HG02798 (cell line): ENCODE measurements around the gene BBLN.

Source experiments
- ATAC-seq: cut with Tn5 transposase; IDR thresholded peaks from one replicate; pipeline ENCODE4 v1.9.1; 2021; ENCODE audit warnings: mild to moderate bottlenecking; ENCODE audit not compliant: unreplicated experiment, poor library complexity

Gene BBLN

GRCh38 chr9:128206916-128207910 is 47.1 kb downstream of the BBLN start:
- no peak for ATAC-seq

GRCh38 chr9:128208386-128208785 is 48.3 kb downstream of the BBLN start:
- ATAC-seq: no peak

GRCh38 chr9:128208946-128209669 is 49.0 kb downstream of the BBLN start:
- ATAC-seq: no peak

DNA sequence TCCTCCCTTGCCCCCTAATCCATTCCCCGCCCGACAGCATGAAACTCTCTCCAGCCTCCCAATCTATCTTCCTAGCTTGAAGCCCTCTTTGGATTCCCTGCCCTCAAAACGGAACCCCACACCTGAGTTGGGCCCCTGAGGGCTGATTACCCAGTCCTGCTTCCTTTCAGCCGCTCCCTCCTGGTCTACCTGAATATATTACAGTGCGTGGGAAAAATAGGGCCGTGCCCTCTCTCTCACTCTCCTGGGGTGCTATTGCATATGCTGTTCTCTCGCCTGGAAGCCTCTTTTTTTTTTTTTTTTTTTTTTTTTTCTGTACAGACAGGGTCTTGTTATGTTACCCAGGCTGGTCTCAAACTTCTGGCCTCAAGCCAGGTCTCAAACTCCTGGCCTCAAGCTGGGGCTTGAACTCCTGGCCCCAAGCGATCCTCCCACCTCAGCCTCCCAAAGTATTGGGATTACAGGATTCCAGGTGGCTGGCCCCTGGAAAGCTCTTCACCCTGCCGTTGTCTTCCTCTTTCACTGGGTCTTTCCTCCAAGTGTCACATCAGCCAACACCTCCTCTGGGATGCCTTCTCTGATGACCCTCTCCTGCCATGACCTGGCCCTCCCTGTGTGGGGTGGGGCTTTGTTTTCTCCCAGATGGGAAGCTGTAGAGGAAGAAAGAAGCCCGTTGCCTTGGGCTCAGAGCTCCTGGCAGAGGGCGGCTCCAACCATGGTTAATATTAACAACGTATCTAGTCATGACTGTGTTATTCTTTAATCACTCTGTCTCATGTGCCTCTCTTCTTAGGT is 51.3 kb downstream of the BBLN start:
- no peak for ATAC-seq

DNA sequence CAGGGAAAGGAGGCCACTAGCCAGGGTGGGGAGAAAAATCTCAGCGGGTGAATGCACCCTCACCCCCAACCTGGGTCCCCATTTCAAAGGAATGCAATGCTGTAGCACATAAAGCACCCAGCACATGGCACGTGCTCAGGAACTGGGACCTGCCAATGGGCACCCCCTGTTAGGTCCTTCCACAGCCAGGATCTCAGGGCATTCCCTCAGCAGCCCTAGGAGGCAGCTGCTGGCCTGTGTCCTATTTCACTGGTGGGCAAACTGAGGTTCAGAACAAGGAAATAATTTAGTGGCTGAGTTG is 51.9 kb downstream of the BBLN start:
- no peak for ATAC-seq
